ENCODE measurements around the gene PRSS22.

- TF ChIP-seq CTCF (IDR thresholded peaks at IDR 0.05 in 2 of 3, conservative IDR thresholded peaks at IDR 0.05 in 1 of 3; ENCODE audit: control insufficient read depth in 2 of 3, extremely low read depth in 1 of 3, insufficient read depth in 1 of 3, low read depth in 3 of 3, low read length in 3 of 3) = no peak
- TF ChIP-seq MAX (IDR thresholded peaks at IDR 0.05; ENCODE audit: low read depth, low read length) = no peak
Measured at GRCh38 chr16:2856061-2856670, 1.8 kb downstream of the PRSS22 start.

Measured in GM12878 (cell line).